Measurements from ENCODE around the gene ALDH7A1. TPM values are rescaled to one million over a fixed set of nuclear protein-coding genes. Genes with fewer than 3 reads are reported as not detected.

Gene ALDH7A1
- total RNA-seq, 1 donor from 2014 or later = 128 TPM

DNA sequence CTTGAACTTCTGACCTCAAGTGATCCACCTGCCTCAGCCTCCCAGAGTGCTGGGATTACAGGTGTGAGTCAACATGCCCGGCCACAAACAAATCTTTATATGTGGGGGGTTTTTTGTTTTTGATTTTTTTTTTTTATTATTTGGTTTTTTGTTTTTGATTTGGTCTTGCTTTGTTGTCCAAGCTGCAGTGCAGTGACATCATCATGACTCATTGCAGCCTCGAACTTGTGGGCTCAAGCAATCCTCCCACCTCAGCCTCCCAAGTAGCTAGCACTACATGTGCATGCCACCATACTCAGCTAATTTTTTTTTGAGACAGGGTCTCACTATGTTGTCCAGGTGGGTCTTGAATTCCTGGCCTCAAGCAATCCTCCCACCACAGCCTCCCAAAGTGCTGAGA is 42.4 kb downstream of the ALDH7A1 start:
- Histone ChIP-seq H3K9ac (no peak overlapping the region), H3K27me3 (no peaks in the 10 kb centered on the region), H3K27ac (no peak overlapping the region), H3K4me2 (no peak overlapping the region), H3F3A (ENCODE audit: low read depth) (no peaks in the 10 kb centered on the region), H3K9me3 (ENCODE audit: low read depth) (no peaks in the 10 kb centered on the region), H3K4me1 (no peaks in the 10 kb centered on the region), H2AFZ (replicated peaks) (no peak overlapping the region), H4K20me1 (ENCODE audit: low read depth) (no peaks in the 10 kb centered on the region), H3K79me2 (ENCODE audit: low read depth) (no peaks in the 10 kb centered on the region), H3K36me3 (peaks cover 24% of the 10 kb centered on the region), H3K4me3 (no peak overlapping the region)
- Mint-ChIP-seq H3K9me3 (no peaks in the 10 kb centered on the region), H3K4me3 (no peak overlapping the region), H3K36me3 (peaks cover 37% of the 10 kb centered on the region), H3K27me3 (ENCODE audit: insufficient read depth, low read depth) (no peaks in the 10 kb centered on the region), H3K27ac (no peak overlapping the region), H3K4me1 (no peaks in the 10 kb centered on the region)
- TF ChIP-seq EZH2 (IDR thresholded peaks at IDR 0.05) (no peak), EZH2phosphoT487 (IDR thresholded peaks at IDR 0.05) (no peak)
- TF ChIP-seq, protein P1, sequence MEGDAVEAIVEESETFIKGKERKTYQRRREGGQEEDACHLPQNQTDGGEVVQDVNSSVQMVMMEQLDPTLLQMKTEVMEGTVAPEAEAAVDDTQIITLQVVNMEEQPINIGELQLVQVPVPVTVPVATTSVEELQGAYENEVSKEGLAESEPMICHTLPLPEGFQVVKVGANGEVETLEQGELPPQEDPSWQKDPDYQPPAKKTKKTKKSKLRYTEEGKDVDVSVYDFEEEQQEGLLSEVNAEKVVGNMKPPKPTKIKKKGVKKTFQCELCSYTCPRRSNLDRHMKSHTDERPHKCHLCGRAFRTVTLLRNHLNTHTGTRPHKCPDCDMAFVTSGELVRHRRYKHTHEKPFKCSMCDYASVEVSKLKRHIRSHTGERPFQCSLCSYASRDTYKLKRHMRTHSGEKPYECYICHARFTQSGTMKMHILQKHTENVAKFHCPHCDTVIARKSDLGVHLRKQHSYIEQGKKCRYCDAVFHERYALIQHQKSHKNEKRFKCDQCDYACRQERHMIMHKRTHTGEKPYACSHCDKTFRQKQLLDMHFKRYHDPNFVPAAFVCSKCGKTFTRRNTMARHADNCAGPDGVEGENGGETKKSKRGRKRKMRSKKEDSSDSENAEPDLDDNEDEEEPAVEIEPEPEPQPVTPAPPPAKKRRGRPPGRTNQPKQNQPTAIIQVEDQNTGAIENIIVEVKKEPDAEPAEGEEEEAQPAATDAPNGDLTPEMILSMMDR (IDR thresholded peaks at IDR 0.05) = no peak
- no peak for DNase-seq (ENCODE audit: low spot score)

DNA sequence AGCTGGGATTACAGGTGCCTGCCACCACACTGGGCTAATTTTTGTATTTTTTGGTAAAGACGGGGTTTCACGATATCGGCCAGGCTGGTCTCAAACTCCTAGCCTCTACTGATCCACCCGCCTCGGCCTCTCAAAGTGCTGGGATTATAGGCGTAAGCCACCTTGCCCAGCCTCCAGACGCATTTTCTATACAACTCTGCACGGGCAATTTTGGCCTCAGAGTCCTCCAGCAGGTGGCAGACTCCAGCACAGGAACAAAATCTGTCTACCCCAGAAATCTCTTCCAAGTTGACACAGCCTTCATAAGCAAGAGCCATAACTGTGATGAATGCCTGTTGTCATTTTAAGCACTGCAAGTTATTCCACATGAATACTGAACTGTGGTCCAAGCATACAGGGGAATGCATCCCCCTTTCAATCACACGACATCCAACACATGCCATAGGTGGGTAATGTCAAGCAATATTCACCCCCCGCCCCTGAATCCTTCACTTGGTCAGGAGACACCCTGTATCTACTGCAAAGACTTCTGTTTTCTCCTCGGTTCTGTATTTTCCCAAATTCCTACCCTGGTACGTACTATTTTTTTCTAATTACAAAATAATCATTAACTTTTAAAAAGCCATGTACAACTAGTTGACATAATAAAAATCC is 50.8 kb downstream of the ALDH7A1 start:
- Mint-ChIP-seq H3K27me3 (ENCODE audit: insufficient read depth, low read depth) (peaks cover 2% of the 10 kb centered on the region), H3K4me3 (no peak overlapping the region), H3K27ac (no peak overlapping the region), H3K36me3 (peaks cover 17% of the 10 kb centered on the region), H3K4me1 (no peaks in the 10 kb centered on the region), H3K9me3 (no peaks in the 10 kb centered on the region)
- Histone ChIP-seq H3F3A (ENCODE audit: low read depth) (peaks cover 36% of the 10 kb centered on the region), H3K4me2 (no peak overlapping the region), H3K9ac (no peak overlapping the region), H3K9me3 (ENCODE audit: low read depth) (no peaks in the 10 kb centered on the region), H3K79me2 (ENCODE audit: low read depth) (no peaks in the 10 kb centered on the region), H2AFZ (replicated peaks) (no peak overlapping the region), H3K27ac (no peak overlapping the region), H3K27me3 (no peaks in the 10 kb centered on the region), H3K36me3 (peaks cover 8% of the 10 kb centered on the region), H4K20me1 (ENCODE audit: low read depth) (no peaks in the 10 kb centered on the region), H3K4me3 (no peak overlapping the region), H3K4me1 (no peaks in the 10 kb centered on the region)
- peak; percentile 50 for DNase-seq (ENCODE audit: low spot score)
- TF ChIP-seq, protein P1 (IDR thresholded peaks at IDR 0.05) = peak; percentile 67
- TF ChIP-seq EZH2phosphoT487 (IDR thresholded peaks at IDR 0.05) = no peak
- no peak for TF ChIP-seq EZH2 (IDR thresholded peaks at IDR 0.05)

DNA sequence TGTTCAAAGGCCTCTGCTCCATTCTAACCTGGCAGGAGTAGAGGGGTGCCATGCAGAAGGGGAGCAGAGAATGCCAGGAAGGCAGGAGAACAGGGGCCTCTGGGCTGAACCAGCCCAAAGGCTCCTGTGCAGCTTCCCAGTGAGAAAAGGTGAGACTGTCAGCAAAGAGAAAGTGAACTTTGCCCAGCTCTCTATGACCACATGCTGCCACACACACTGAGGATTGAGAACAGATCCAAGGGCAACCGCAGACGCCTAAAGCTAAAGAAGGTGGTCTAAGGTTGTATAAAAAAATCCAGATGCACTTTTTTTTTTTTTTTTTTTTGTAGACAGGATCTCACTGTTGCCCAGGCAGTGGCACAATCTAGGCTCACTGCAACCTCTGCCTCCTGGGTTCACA is 51.4 kb downstream of the ALDH7A1 start:
- H3K79me2 ChIP-seq (ENCODE audit: low read depth) = no peaks in the 10 kb centered on the region
- H3K4me1 ChIP-seq = no peaks in the 10 kb centered on the region
- no peaks in the 10 kb centered on the region for H4K20me1 ChIP-seq (ENCODE audit: low read depth)
- H2AFZ ChIP-seq (replicated peaks) = no peak overlapping the region
- Mint-ChIP-seq H3K27ac (no peak overlapping the region), H3K36me3 (peaks cover 17% of the 10 kb centered on the region), H3K9me3 (no peaks in the 10 kb centered on the region), H3K4me1 (peaks cover 2% of the 10 kb centered on the region), H3K27me3 (ENCODE audit: insufficient read depth, low read depth) (peaks cover 2% of the 10 kb centered on the region), H3K4me3 (no peak overlapping the region)
- H3K9ac ChIP-seq = no peak overlapping the region
- H3K27me3 ChIP-seq = no peaks in the 10 kb centered on the region
- H3K9me3 ChIP-seq (ENCODE audit: low read depth) = no peaks in the 10 kb centered on the region
- no peak overlapping the region for H3K4me2 ChIP-seq
- H3K36me3 ChIP-seq = peaks cover 5% of the 10 kb centered on the region
- DNase-seq (ENCODE audit: low spot score) = no peak
- H3F3A ChIP-seq (ENCODE audit: low read depth) = peaks cover 36% of the 10 kb centered on the region
- no peak for TF ChIP-seq EZH2phosphoT487 (IDR thresholded peaks at IDR 0.05)
- TF ChIP-seq EZH2 (IDR thresholded peaks at IDR 0.05) = no peak
- TF ChIP-seq, protein P1 (IDR thresholded peaks at IDR 0.05) = no peak
- H3K27ac ChIP-seq = no peak overlapping the region
- H3K4me3 ChIP-seq = no peak overlapping the region

Data from neural progenitor cell (in vitro differentiated cells).